SK-N-MC (cell line): ENCODE results near the gene ZEB2.

ENCODE experiments used
- EZH2 ChIP-seq: fragments of 200-600 bp; sonication (generic); IDR thresholded peaks from one replicate; pipeline ENCODE4 v1.6.1; 2017; ENCODE audit warnings: antibody characterized with exemption
- FOXP2 ChIP-seq: optimal IDR thresholded peaks from 2 replicates; pipeline ENCODE3; 2011; ENCODE audit warnings: mild to moderate bottlenecking, moderate library complexity; ENCODE audit not compliant: insufficient read depth; ENCODE audit errors: extremely low read length, control extremely low read depth
- POLR2AphosphoS5 ChIP-seq: IDR thresholded peaks from 2 replicates; pipeline ENCODE4 v1.6.1; 2012; ENCODE audit warnings: mild to moderate bottlenecking, low read depth, low read length, borderline replicate concordance

- TF ChIP-seq EZH2 (no peak), POLR2AphosphoS5 (no peak), FOXP2 (no peak)
Observed at GRCh38 chr2:144405982-144406788, 113.7 kb downstream of the ZEB2 start.
